Esophagus squamous epithelium (tissue), 4 donors: ENCODE data around the gene TXNRD1.

Experiments used
- CTCF ChIP-seq, 6 experiments: fragments of 450-650 bp in 4 of 6; fragments of 200-600 bp in 2 of 6; sonication (generic) in 2 of 6; IDR thresholded peaks; one replicate each; pipeline ENCODE4 v1.5.1; 2016 to 2019; ENCODE audit warnings: antibody characterized with exemption in 6 of 6, mild to moderate bottlenecking in 4 of 6, moderate library complexity in 4 of 6
- POLR2A ChIP-seq, 4 donors: fragments of 450-650 bp; IDR thresholded peaks; one replicate each; pipeline ENCODE4 v1.6.1; 2017; ENCODE audit warnings: antibody characterized with exemption in 4 of 4, mild to moderate bottlenecking in 4 of 4, moderate library complexity in 3 of 4

- TF ChIP-seq POLR2A (IDR thresholded peaks at IDR 0.05) (no peak), CTCF (IDR thresholded peaks at IDR 0.05) (no peak)
Measured at GRCh38 chr12:104180374-104180773, 35.2 kb upstream of the TXNRD1 start.
